PC-3 (cell line): ENCODE results near the gene USF2. TPM values are rescaled to one million over a fixed set of nuclear protein-coding genes. Genes with fewer than 3 reads are reported as not detected.

ENCODE experiments used
- ATAC-seq: fragments of 200-7000 bp; cut with Tn5 transposase; 2 replicates; pipeline ENCODE4 v1.9.1; 2020; ENCODE audit warnings: mild to moderate bottlenecking, moderate library complexity
- BruUV-seq: library from RNA; stranded (reverse); fragments of 400-500 nt; replicated peaks from 2 replicates; lab custom pipeline; 2021; lab: Mats Ljungman, UMichigan
- CTCF ChIA-PET: fragments of 300-600 bp; sonication (Branson Sonifier 250); formaldehyde crosslinking; loops from one replicate; lab custom pipeline; 2022; ENCODE audit warnings: antibody characterized with exemption; lab: Charles Lee
- POLR2A ChIA-PET: fragments of 300-600 bp; sonication (Branson Sonifier 250); formaldehyde crosslinking; loops from one replicate; lab custom pipeline; 2022; ENCODE audit warnings: antibody characterized with exemption; ENCODE audit not compliant: unreplicated experiment; lab: Charles Lee
- DNase-seq: peaks from one replicate; pipeline ENCODE4 v3.0.0-alpha.2; 2015
- H2AFZ ChIP-seq: fragments of 300-600 bp; sonication (generic); 2 replicates; pipeline ENCODE4 v1.6.0; 2016; ENCODE audit warnings: antibody characterized with exemption, low read length
- H3F3A ChIP-seq: fragments of 300-600 bp; sonication (generic); one replicate; pipeline ENCODE4 v1.6.0; 2017; ENCODE audit warnings: antibody characterized with exemption, low read length, control low read depth, mild to moderate bottlenecking; ENCODE audit not compliant: unreplicated experiment
- H3K27ac ChIP-seq: fragments of 300-600 bp; sonication (generic); 2 replicates; pipeline ENCODE4 v1.5.1; 2016; ENCODE audit warnings: mild to moderate bottlenecking, low read length
- H3K27me3 ChIP-seq: fragments of 300-600 bp; sonication (generic); 2 replicates; pipeline ENCODE4 v1.6.1; 2016; ENCODE audit warnings: low read length, mixed read lengths
- H3K36me3 ChIP-seq: fragments of 300-600 bp; sonication (generic); 2 replicates; pipeline ENCODE4 v1.6.1; 2016; ENCODE audit warnings: low read depth, mixed run types, low read length, mixed read lengths
- H3K4me1 ChIP-seq: fragments of 300-600 bp; sonication (generic); 2 replicates; pipeline ENCODE4 v1.5.1; 2016; ENCODE audit warnings: low read length; ENCODE audit not compliant: insufficient read depth
- H3K4me2 ChIP-seq: fragments of 300-600 bp; sonication (generic); 2 replicates; pipeline ENCODE4 v1.6.0; 2016; ENCODE audit warnings: low read length
- H3K4me3 ChIP-seq: fragments of 300-600 bp; sonication (generic); 2 replicates; pipeline ENCODE4 v1.5.1; 2016; ENCODE audit warnings: mild to moderate bottlenecking, low read length, mixed read lengths
- H3K79me2 ChIP-seq: fragments of 300-600 bp; sonication (generic); 2 replicates; pipeline ENCODE4 v1.6.1; 2017; ENCODE audit warnings: low read length, mixed read lengths
- H3K9ac ChIP-seq: fragments of 300-600 bp; sonication (generic); 2 replicates; pipeline ENCODE4 v1.6.0; 2016; ENCODE audit warnings: mild to moderate bottlenecking, low read length
- H3K9me2 ChIP-seq: fragments of 300-600 bp; sonication (generic); replicated peaks from 2 replicates; pipeline ENCODE4 v1.6.1; 2016; ENCODE audit warnings: mixed run types, low read length, mixed read lengths
- H3K9me3 ChIP-seq: fragments of 300-600 bp; sonication (generic); 2 replicates; pipeline ENCODE4 v1.6.1; 2016; ENCODE audit warnings: low read length, mixed read lengths
- H4K20me1 ChIP-seq: fragments of 300-600 bp; sonication (generic); 2 replicates; pipeline ENCODE4 v1.6.1; 2016; ENCODE audit warnings: low read length, mixed read lengths
- EZH2 ChIP-seq: fragments of 300-600 bp; sonication (generic); IDR thresholded peaks from one replicate; pipeline ENCODE4 v1.6.1; 2017; ENCODE audit warnings: antibody characterized with exemption, mild to moderate bottlenecking, low read length; ENCODE audit not compliant: unreplicated experiment
- EZH2phosphoT487 ChIP-seq: fragments of 300-600 bp; sonication (generic); IDR thresholded peaks from 2 replicates; pipeline ENCODE4 v1.6.1; 2018; ENCODE audit warnings: mild to moderate bottlenecking, antibody characterized with exemption, low read length, borderline replicate concordance
- intact Hi-C: fragments of 100-400 bp; cut with micrococcal nuclease; formaldehyde crosslinking; loops from 2 replicates; pipeline ENCODE4 v1.9.0; 2023
- total RNA-seq: library from RNA; depleted of rRNA; stranded (reverse); fragments of >200 nt; gene quantifications from 2 replicates; pipeline ENCODE4 v1.2.3, GENCODE V29; 2014; rRNA removed
- TF ChIP-seq, protein P1 (sequence below): fragments of 300-600 bp; sonication (generic); conservative IDR thresholded peaks from 2 replicates; pipeline ENCODE4 v1.5.1; 2017; ENCODE audit warnings: antibody characterized with exemption, low read depth, mild to moderate bottlenecking, low read length

USF2 gene
- total RNA-seq, 1 experiment from 2014 or later, result 102 TPM

DNA sequence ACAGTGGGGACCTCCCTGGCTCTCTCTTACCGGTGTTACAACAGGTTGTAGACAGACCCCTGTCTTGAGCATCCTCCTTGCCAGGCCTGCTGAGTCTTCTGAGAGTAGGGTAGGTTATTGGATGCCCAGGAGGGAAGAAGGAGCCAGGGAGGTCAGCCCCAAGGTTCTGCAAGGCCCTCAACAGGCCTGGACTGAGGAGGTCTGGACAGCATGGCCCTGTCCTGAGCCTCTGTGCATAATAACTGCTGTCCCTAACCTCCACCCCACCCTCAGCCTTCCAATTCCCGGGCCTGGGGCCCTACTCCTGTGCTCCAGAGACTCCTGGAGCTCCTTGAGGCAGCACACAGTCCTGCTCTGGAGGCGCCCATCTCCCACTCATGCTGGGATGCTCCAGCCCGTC is 60.6 kb downstream of the USF2 start:
- no peak overlapping the region for H3K9ac ChIP-seq
- no peak for ATAC-seq
- TF ChIP-seq, protein P1, sequence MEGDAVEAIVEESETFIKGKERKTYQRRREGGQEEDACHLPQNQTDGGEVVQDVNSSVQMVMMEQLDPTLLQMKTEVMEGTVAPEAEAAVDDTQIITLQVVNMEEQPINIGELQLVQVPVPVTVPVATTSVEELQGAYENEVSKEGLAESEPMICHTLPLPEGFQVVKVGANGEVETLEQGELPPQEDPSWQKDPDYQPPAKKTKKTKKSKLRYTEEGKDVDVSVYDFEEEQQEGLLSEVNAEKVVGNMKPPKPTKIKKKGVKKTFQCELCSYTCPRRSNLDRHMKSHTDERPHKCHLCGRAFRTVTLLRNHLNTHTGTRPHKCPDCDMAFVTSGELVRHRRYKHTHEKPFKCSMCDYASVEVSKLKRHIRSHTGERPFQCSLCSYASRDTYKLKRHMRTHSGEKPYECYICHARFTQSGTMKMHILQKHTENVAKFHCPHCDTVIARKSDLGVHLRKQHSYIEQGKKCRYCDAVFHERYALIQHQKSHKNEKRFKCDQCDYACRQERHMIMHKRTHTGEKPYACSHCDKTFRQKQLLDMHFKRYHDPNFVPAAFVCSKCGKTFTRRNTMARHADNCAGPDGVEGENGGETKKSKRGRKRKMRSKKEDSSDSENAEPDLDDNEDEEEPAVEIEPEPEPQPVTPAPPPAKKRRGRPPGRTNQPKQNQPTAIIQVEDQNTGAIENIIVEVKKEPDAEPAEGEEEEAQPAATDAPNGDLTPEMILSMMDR, result no peak
- no peak for TF ChIP-seq EZH2phosphoT487
- TF ChIP-seq EZH2, result no peak
- H3F3A ChIP-seq, result no peaks in the 10 kb centered on the region
- no peaks in the 10 kb centered on the region for H3K79me2 ChIP-seq
- H3K9me3 ChIP-seq, result no peaks in the 10 kb centered on the region
- ChIA-PET CTCF (no interaction called here), POLR2A (no interaction called here)
- no TSS peak for BruUV-seq
- no peaks in the 10 kb centered on the region for H3K9me2 ChIP-seq
- H3K36me3 ChIP-seq, result no peaks in the 10 kb centered on the region
- H2AFZ ChIP-seq, result no peak overlapping the region
- no peak overlapping the region for H3K4me2 ChIP-seq
- H4K20me1 ChIP-seq, result no peaks in the 10 kb centered on the region
- H3K4me3 ChIP-seq, result no peak overlapping the region
- H3K27me3 ChIP-seq, result no peaks in the 10 kb centered on the region
- intact Hi-C loops, result no loop called here
- no peaks in the 10 kb centered on the region for H3K4me1 ChIP-seq
- DNase-seq, result no peak
- H3K27ac ChIP-seq, result no peak overlapping the region

Other genes with a start within 250 kb of the USF2 start
- gene SCN1B, start 238.5 kb upstream of the USF2 start, total RNA-seq, result 1.7 TPM in 2 replicates
- 0.18 TPM in 1 of 2 replicates, not detected in the other for gene HPN, start 227.2 kb upstream of the USF2 start, total RNA-seq
- 48.7 and 61.6 TPM in 2 replicates for gene FXYD3, start 153.1 kb upstream of the USF2 start, total RNA-seq
- gene LGI4, start 133.9 kb upstream of the USF2 start, total RNA-seq, result 0.22 TPM in 1 of 2 replicates, not detected in the other
- not detected in 2 replicates for gene FXYD1, start 130.1 kb upstream of the USF2 start, total RNA-seq
- not detected in 2 replicates for gene FXYD7, start 125.7 kb upstream of the USF2 start, total RNA-seq
- 114 and 123 TPM in 2 replicates for gene FXYD5, start 114.2 kb upstream of the USF2 start, total RNA-seq
- not detected in 2 replicates for gene FAM187B, start 40.2 kb upstream of the USF2 start, total RNA-seq
- 80.3 and 91.0 TPM in 2 replicates for gene LSR, start 20.0 kb upstream of the USF2 start, total RNA-seq
- gene HAMP, start 13.6 kb downstream of the USF2 start, total RNA-seq, result not detected in 2 replicates
- gene MAG, start 23.2 kb downstream of the USF2 start, total RNA-seq, result not detected in 2 replicates
- 0.07 TPM in 1 of 2 replicates, not detected in the other for gene CD22, start 60.2 kb downstream of the USF2 start, total RNA-seq
- not detected in 2 replicates for gene FFAR1, start 78.9 kb downstream of the USF2 start, total RNA-seq
- not detected in 2 replicates for gene FFAR3, start 89.5 kb downstream of the USF2 start, total RNA-seq
- not detected in 2 replicates for gene GPR42, start 102.1 kb downstream of the USF2 start, total RNA-seq
- gene FFAR2, start 179.3 kb downstream of the USF2 start, total RNA-seq, result not detected in 2 replicates
- gene KRTDAP, start 221.5 kb downstream of the USF2 start, total RNA-seq, result not detected in 2 replicates
- gene DMKN, start 244.7 kb downstream of the USF2 start, total RNA-seq, result 128 and 144 TPM in 2 replicates